Measurements from ENCODE around the gene TIA1. TPM values are rescaled to one million over a fixed set of nuclear protein-coding genes. Genes with fewer than 3 reads are reported as not detected.

Gene TIA1
- total RNA-seq, 1 experiment from 2014 or later: 123 TPM

DNA sequence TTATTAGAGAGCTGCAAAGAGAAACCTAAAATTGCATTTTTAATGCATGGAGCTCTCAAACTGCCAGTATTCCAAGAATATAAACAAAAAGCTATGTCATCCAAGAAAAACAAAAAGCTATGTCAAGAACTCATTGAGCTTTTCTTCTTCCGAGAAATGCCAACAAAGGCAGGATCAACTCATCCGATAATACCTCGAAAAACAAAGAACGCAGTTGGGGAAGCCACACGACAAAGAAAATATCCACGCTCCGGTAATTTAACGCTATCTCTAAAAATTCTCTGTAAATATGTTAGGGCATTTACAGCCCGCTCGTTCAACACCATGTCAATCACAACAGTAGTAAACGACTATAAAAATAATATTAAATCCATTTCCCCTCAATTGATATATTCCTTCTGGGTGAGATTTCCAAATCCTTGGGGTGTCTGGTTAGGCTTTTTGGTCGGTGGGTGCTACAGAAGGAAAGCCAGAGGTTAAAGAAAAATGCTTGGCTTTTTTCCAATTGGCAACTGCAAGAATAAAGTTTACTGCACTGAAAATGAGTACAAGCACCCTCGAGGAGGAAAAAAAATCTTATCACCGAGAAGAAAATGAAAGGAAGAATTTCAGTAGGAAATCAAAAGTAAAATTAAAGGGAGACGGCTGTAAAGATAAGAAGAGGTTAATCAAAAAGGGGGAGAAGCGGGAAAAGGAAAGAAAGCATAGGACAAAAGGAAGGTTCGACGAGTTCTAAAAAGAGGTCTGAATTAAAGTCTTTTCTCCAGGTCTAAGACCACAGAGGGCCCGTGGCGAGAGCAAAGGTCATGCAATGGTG is 856 bp downstream of the TIA1 start:
- H3K4me1 ChIP-seq (ENCODE audit: insufficient read depth, low read length): peaks cover 11% of the 10 kb centered on the region
- H2AFZ ChIP-seq (ENCODE audit: low read length): peak overlapping the region; percentile 88
- DNase-seq (peak; percentile 21), ATAC-seq (no peak)
- peaks cover 33% of the 10 kb centered on the region for H4K20me1 ChIP-seq (ENCODE audit: low read length)
- intact Hi-C loops (cut with micrococcal nuclease): loop anchor here (2.0 to 10.0 kb wide), 3 partner anchors 45 to 333 kb away; partner anchors contain the start of genes C2orf42, MXD1 and SNRPG
- H3K79me2 ChIP-seq (ENCODE audit: low read length): peaks cover 59% of the 10 kb centered on the region
- peak overlapping the region; percentile 99 for H3K4me3 ChIP-seq (ENCODE audit: low read length)
- H3K27me3 ChIP-seq (ENCODE audit: low read length): no peaks in the 10 kb centered on the region
- no peak for TF ChIP-seq EZH2 (IDR thresholded peaks at IDR 0.05; ENCODE audit: low read length, unreplicated experiment)
- TF ChIP-seq, protein P1, sequence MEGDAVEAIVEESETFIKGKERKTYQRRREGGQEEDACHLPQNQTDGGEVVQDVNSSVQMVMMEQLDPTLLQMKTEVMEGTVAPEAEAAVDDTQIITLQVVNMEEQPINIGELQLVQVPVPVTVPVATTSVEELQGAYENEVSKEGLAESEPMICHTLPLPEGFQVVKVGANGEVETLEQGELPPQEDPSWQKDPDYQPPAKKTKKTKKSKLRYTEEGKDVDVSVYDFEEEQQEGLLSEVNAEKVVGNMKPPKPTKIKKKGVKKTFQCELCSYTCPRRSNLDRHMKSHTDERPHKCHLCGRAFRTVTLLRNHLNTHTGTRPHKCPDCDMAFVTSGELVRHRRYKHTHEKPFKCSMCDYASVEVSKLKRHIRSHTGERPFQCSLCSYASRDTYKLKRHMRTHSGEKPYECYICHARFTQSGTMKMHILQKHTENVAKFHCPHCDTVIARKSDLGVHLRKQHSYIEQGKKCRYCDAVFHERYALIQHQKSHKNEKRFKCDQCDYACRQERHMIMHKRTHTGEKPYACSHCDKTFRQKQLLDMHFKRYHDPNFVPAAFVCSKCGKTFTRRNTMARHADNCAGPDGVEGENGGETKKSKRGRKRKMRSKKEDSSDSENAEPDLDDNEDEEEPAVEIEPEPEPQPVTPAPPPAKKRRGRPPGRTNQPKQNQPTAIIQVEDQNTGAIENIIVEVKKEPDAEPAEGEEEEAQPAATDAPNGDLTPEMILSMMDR (conservative IDR thresholded peaks at IDR 0.05; ENCODE audit: low read depth, low read length): no peak
- no peak for TF ChIP-seq EZH2phosphoT487 (IDR thresholded peaks at IDR 0.05; ENCODE audit: borderline replicate concordance, low read length)
- peak overlapping the region; percentile 89 for H3K27ac ChIP-seq (ENCODE audit: low read length)
- 0 out of 2 replicates have a peak, but pooled peaks cover 2% of the 10 kb centered on the region for H3K36me3 ChIP-seq (ENCODE audit: low read depth, low read length)
- peak overlapping the region; percentile 90 for H3K4me2 ChIP-seq (ENCODE audit: low read length)
- ChIA-PET POLR2A (ENCODE audit: unreplicated experiment) (interaction anchor here (0.7 kb wide), 1 partner anchor 10 kb away, joined by 4 read pairs; the partner anchor contains the start of gene PCYOX1), CTCF (no interaction called here)
- H3F3A ChIP-seq (ENCODE audit: low read length, unreplicated experiment): no peaks in the 10 kb centered on the region
- H3K9me3 ChIP-seq (ENCODE audit: low read length): no peaks in the 10 kb centered on the region
- H3K9me2 ChIP-seq (replicated peaks; ENCODE audit: low read length): no peaks in the 10 kb centered on the region
- peak overlapping the region; percentile 99 for H3K9ac ChIP-seq (ENCODE audit: low read length)
- BruUV-seq (replicated peaks): no TSS peak

DNA sequence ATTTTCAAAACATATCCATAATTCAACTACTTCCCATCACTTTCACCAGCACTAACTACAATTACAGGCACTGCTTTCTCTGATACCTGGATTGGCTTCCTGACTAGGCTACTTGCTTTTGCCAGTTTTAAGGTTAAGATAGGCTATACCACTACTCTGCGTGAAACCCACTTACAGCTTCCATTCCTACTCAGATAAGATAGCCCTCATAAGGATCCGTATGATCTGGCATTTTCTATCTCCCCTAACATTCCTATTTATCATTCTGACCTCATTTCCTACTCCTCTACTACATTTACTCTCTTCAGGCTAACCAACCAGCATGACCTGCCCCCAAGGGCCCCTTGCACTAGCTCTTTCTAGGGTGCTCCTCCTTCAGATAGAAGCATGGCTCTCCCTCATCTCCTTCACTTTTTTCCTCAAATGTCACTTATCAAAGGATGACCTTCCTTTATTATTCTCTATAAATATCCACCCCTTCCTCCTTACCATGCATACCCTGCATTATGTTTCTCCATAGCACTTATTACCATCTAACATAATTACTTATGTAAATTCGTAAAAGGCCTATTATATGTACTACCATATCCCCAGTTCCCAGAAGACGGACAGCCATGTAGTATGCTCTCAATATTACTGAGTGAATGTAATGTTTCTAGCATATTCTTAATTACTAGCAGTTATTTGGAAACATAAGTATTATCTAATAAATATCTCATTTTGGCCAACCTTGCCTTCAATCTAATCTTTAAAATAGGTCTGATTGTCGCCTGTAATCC is 4.4 kb downstream of the TIA1 start:
- Histone ChIP-seq H3K4me2 (ENCODE audit: low read length) (no peak overlapping the region), H2AFZ (ENCODE audit: low read length) (no peak overlapping the region), H3K27me3 (ENCODE audit: low read length) (no peaks in the 10 kb centered on the region), H3K9ac (ENCODE audit: low read length) (no peak overlapping the region), H3K4me3 (ENCODE audit: low read length) (no peak overlapping the region), H3K4me1 (ENCODE audit: insufficient read depth, low read length) (peaks cover 16% of the 10 kb centered on the region), H4K20me1 (ENCODE audit: low read length) (peaks cover 52% of the 10 kb centered on the region), H3K27ac (ENCODE audit: low read length) (no peak overlapping the region), H3K79me2 (ENCODE audit: low read length) (peaks cover 94% of the 10 kb centered on the region), H3K36me3 (ENCODE audit: low read depth, low read length) (peaks cover 18% of the 10 kb centered on the region), H3K9me2 (replicated peaks; ENCODE audit: low read length) (no peaks in the 10 kb centered on the region), H3K9me3 (ENCODE audit: low read length) (no peaks in the 10 kb centered on the region), H3F3A (ENCODE audit: low read length, unreplicated experiment) (no peaks in the 10 kb centered on the region)
- DNase-seq: no peak
- ATAC-seq: no peak
- intact Hi-C loops (cut with micrococcal nuclease): loop anchor here (10.0 kb wide), 1 partner anchor 329 kb away; the partner anchor contains the start of gene MXD1
- POLR2A ChIA-PET (ENCODE audit: unreplicated experiment): no interaction called here
- CTCF ChIA-PET: no interaction called here
- no TSS peak for BruUV-seq (replicated peaks)
- no peak for TF ChIP-seq EZH2 (IDR thresholded peaks at IDR 0.05; ENCODE audit: low read length, unreplicated experiment)
- no peak for TF ChIP-seq EZH2phosphoT487 (IDR thresholded peaks at IDR 0.05; ENCODE audit: borderline replicate concordance, low read length)
- TF ChIP-seq, protein P1 (conservative IDR thresholded peaks at IDR 0.05; ENCODE audit: low read depth, low read length): no peak
